ENCODE data around the gene SFI1. TPM values are rescaled to one million over a fixed set of nuclear protein-coding genes. Genes with fewer than 3 reads are reported as not detected.

Gene SFI1
- total and polyA plus RNA-seq, 2 donors (not counting 1 experiment from before 2014, with no cell fraction given): 80.2 to 182 TPM

- CTCF ChIA-PET: interaction anchor here (0.9 to 7.8 kb wide), 11 partner anchors 8 to 286 kb away, joined by 3 to 88 read pairs (median 6); no protein-coding TSS in a partner anchor
- H3K9me3 ChIP-seq (ENCODE audit: control extremely low read depth in 1 of 3, control insufficient read depth in 2 of 3, insufficient read depth in 1 of 3, low read length in 2 of 3): no peaks in the 10 kb centered on the region
- 96% methylated on average over 8 of the region's 9 CpGs for WGBS (ENCODE audit: insufficient coverage)
- peaks cover 49% of the 10 kb centered on the region for H3K79me2 ChIP-seq (ENCODE audit: control insufficient read depth, insufficient read depth, low read length)
- H3K9me3 Mint-ChIP-seq (ENCODE audit: insufficient read depth): no peaks in the 10 kb centered on the region
- peaks cover 69% of the 10 kb centered on the region for H3K4me1 Mint-ChIP-seq
- H2AFZ ChIP-seq (ENCODE audit: insufficient read depth, low read depth, low read length, poor library complexity, severe bottlenecking): no peak overlapping the region
- DNase-seq (no peak), ATAC-seq (ENCODE audit: low read depth) (no peak)
- H3K4me3 ChIP-seq (ENCODE audit: control extremely low read depth in 1 of 5, extremely low read depth in 1 of 5, insufficient read depth in 1 of 5, low read depth in 2 of 5, low read length in 4 of 5): peak overlapping the region in 1 of 5 experiments; percentile 79
- peaks cover 23 to 55% of the 10 kb centered on the region in 2 donors for H3K4me1 ChIP-seq (ENCODE audit: control insufficient read depth in 2 of 2, insufficient read depth in 2 of 2, low read length in 2 of 2)
- no peaks in the 10 kb centered on the region for H3K27me3 Mint-ChIP-seq
- H4K20me1 ChIP-seq (ENCODE audit: control insufficient read depth, insufficient read depth, low read length, poor library complexity, severe bottlenecking): peaks cover 20% of the 10 kb centered on the region
- no peak overlapping the region for H3K9ac ChIP-seq (ENCODE audit: low read length)
- POLR2A ChIA-PET: interaction anchor here (0.5 to 3.2 kb wide), 4 partner anchors 7 to 138 kb away, joined by 3 to 13 read pairs (median 4); partner anchors contain the start of gene PISD
- peak overlapping the region; percentile 79 for H3K4me2 ChIP-seq (replicated peaks; ENCODE audit: low read depth, low read length, poor library complexity, severe bottlenecking)
- H3K36me3 ChIP-seq (replicated peaks in 1 of 2; ENCODE audit: control extremely low read depth in 1 of 2, control insufficient read depth in 1 of 2, extremely low read depth in 1 of 2, insufficient read depth in 2 of 2, low read length in 1 of 2): peaks cover 0 to 9% of the 10 kb centered on the region in 2 experiments
- peak overlapping the region; percentile 95 to 98 for H3K27ac ChIP-seq (ENCODE audit: low read length in 2 of 2)
- peak overlapping the region; percentile 92 for H3K4me3 Mint-ChIP-seq
- intact Hi-C loops (cut with micrococcal nuclease): loop anchor here (2.0 to 10.0 kb wide), 5 partner anchors 121 to 1207 kb away; partner anchors contain the start of genes MORC2, MTFP1, PATZ1 and SMTN
- no peak for TF ChIP-seq EZH2 (IDR thresholded peaks at IDR 0.05; ENCODE audit: borderline replicate concordance, insufficient read depth, low read depth, low read length, poor library complexity, severe bottlenecking)
- TF ChIP-seq, protein P1, sequence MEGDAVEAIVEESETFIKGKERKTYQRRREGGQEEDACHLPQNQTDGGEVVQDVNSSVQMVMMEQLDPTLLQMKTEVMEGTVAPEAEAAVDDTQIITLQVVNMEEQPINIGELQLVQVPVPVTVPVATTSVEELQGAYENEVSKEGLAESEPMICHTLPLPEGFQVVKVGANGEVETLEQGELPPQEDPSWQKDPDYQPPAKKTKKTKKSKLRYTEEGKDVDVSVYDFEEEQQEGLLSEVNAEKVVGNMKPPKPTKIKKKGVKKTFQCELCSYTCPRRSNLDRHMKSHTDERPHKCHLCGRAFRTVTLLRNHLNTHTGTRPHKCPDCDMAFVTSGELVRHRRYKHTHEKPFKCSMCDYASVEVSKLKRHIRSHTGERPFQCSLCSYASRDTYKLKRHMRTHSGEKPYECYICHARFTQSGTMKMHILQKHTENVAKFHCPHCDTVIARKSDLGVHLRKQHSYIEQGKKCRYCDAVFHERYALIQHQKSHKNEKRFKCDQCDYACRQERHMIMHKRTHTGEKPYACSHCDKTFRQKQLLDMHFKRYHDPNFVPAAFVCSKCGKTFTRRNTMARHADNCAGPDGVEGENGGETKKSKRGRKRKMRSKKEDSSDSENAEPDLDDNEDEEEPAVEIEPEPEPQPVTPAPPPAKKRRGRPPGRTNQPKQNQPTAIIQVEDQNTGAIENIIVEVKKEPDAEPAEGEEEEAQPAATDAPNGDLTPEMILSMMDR (IDR thresholded peaks at IDR 0.05): no peak
- no peaks in the 10 kb centered on the region for H3K27me3 ChIP-seq (replicated peaks in 1 of 4; ENCODE audit: control extremely low read depth in 1 of 4, control insufficient read depth in 3 of 4, insufficient read depth in 4 of 4, low read length in 3 of 4)
- H3K27ac Mint-ChIP-seq: peak overlapping the region; percentile 90
Measured at GRCh38 chr22:31631436-31631835, 135.1 kb downstream of the SFI1 start.

- H3K9me3 ChIP-seq (ENCODE audit: control extremely low read depth in 1 of 3, control insufficient read depth in 2 of 3, insufficient read depth in 1 of 3, low read length in 2 of 3): no peaks in the 10 kb centered on the region
- WGBS (ENCODE audit: insufficient coverage): 95% methylated on average over 13 of the region's 13 CpGs
- H3K27me3 ChIP-seq (replicated peaks in 1 of 4; ENCODE audit: control extremely low read depth in 1 of 4, control insufficient read depth in 3 of 4, insufficient read depth in 4 of 4, low read length in 3 of 4): no peaks in the 10 kb centered on the region
- no peak overlapping the region for H3K4me3 ChIP-seq (ENCODE audit: control extremely low read depth in 1 of 5, extremely low read depth in 1 of 5, insufficient read depth in 1 of 5, low read depth in 2 of 5, low read length in 4 of 5)
- no peaks in the 10 kb centered on the region for H3K36me3 ChIP-seq (replicated peaks in 1 of 2; ENCODE audit: control extremely low read depth in 1 of 2, control insufficient read depth in 1 of 2, extremely low read depth in 1 of 2, insufficient read depth in 2 of 2, low read length in 1 of 2)
- H3K9me3 Mint-ChIP-seq (ENCODE audit: insufficient read depth): no peaks in the 10 kb centered on the region
- CTCF ChIA-PET: interaction anchor here (0.6 to 7.8 kb wide), 7 partner anchors 41 to 313 kb away, joined by 3 to 58 read pairs (median 4); no protein-coding TSS in a partner anchor
- no peak overlapping the region for H2AFZ ChIP-seq (ENCODE audit: insufficient read depth, low read depth, low read length, poor library complexity, severe bottlenecking)
- intact Hi-C loops (cut with micrococcal nuclease): loop anchor here (10.0 kb wide), 2 partner anchors 671 to 1211 kb away; partner anchors contain the start of genes MORC2, MTFP1 and TUG1
- no peak for TF ChIP-seq EZH2 (IDR thresholded peaks at IDR 0.05; ENCODE audit: borderline replicate concordance, insufficient read depth, low read depth, low read length, poor library complexity, severe bottlenecking)
- TF ChIP-seq, protein P1 (IDR thresholded peaks at IDR 0.05): no peak
- H3K27ac ChIP-seq (ENCODE audit: low read length in 2 of 2): no peak overlapping the region
- no peak overlapping the region for H3K4me2 ChIP-seq (replicated peaks; ENCODE audit: low read depth, low read length, poor library complexity, severe bottlenecking)
- H3K27ac Mint-ChIP-seq: peak overlapping the region; percentile 83
- H3K4me1 Mint-ChIP-seq: peaks cover 64% of the 10 kb centered on the region
- H3K4me3 Mint-ChIP-seq: no peak overlapping the region
- peaks cover 33% of the 10 kb centered on the region for H4K20me1 ChIP-seq (ENCODE audit: control insufficient read depth, insufficient read depth, low read length, poor library complexity, severe bottlenecking)
- peaks cover 41 to 55% of the 10 kb centered on the region in 2 donors for H3K4me1 ChIP-seq (ENCODE audit: control insufficient read depth in 2 of 2, insufficient read depth in 2 of 2, low read length in 2 of 2)
- H3K9ac ChIP-seq (ENCODE audit: low read length): no peak overlapping the region
- no peaks in the 10 kb centered on the region for H3K27me3 Mint-ChIP-seq
- ATAC-seq (ENCODE audit: low read depth): no peak
- peaks cover 43% of the 10 kb centered on the region for H3K79me2 ChIP-seq (ENCODE audit: control insufficient read depth, insufficient read depth, low read length)
- no peak for DNase-seq
- POLR2A ChIA-PET: interaction anchor here (1.0 kb wide), 1 partner anchor 26 kb away, joined by 4 read pairs; the partner anchor contains the start of gene PISD
Measured at GRCh38 chr22:31635638-31636306, 139.4 kb downstream of the SFI1 start.

Data from B cell (primary cell).